GM18870 (cell line): ENCODE data around the gene ARID5A.

Experiments
- ATAC-seq: cut with Tn5 transposase; IDR thresholded peaks from one replicate; pipeline ENCODE4 v1.9.1; 2021; ENCODE audit warnings: moderate library complexity; ENCODE audit not compliant: unreplicated experiment

ARID5A gene

DNA sequence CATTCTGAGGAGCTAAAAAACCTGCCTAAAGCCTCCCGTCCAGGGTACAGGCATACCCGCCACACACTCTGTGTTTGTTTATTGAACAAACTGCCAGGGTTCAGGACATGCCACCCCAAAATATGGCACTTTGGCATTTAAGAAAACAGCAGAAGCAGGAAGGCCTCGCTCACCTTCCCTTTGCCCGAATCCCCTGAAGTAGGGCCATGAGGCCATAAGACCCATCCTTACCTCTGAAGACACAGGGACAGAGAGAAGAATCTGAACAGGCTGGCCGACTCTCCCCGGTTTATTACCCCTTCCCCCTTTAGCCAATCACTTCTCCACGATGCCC is 29.7 kb upstream of the ARID5A start:
- ATAC-seq: no peak

DNA sequence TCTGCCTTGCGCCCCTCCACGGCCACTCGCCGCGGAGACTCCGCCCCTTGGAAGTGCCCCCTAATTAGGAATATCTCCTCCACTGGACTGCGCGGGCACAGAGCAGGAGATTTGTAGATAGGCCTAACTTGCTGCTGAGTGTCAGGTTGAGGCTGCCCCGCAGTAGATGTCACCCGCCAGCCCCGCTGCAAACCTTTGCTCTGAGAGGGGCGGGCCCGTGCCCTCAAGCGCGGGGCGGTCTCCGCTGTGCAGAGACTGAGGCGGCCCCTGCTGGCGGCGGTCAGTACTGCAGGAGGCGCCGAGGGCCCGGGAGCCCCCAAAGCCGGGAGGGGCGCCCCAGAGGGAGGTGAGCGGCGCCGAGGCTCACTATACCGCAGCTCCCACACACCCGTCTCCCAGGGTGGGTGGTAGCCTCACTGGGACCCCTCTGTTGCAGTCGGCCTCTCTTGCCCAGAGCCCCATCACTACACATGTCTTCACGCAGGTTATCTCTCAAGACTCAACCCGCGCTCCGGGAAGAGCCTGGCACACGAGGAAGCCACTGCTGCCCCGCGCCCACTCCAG is 28.5 kb upstream of the ARID5A start:
- ATAC-seq: no peak

- no peak for ATAC-seq
These were observed 27.9 kb upstream of the ARID5A start for GRCh38 chr2:96508521-96509113.

- no peak for ATAC-seq
These were observed 27.3 kb upstream of the ARID5A start for GRCh38 chr2:96509114-96509846.

DNA sequence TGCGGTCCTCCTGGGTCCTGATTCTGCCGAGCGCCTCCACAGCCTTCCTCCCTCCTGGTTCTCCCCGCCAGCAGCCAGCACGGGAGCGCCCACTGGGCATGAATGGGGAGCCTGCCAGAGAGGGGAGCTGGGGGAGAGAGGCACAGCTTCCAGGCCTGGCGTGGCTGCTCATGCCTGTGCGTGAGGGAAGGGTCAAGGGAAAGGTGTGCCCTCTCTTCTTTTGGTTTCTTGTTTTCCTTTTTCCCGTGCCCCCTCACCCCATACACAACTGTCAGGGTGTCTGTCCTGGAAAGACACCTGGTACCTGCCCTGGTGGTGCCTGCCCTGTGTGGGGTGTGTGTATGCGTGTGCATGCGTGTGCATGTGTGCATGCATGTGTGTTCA is 26.7 kb upstream of the ARID5A start:
- ATAC-seq: no peak

- ATAC-seq: no peak
These were observed 25.5 kb upstream of the ARID5A start for GRCh38 chr2:96510931-96511595.

- ATAC-seq: no peak
These were observed 24.7 kb upstream of the ARID5A start for GRCh38 chr2:96511851-96512250.

DNA sequence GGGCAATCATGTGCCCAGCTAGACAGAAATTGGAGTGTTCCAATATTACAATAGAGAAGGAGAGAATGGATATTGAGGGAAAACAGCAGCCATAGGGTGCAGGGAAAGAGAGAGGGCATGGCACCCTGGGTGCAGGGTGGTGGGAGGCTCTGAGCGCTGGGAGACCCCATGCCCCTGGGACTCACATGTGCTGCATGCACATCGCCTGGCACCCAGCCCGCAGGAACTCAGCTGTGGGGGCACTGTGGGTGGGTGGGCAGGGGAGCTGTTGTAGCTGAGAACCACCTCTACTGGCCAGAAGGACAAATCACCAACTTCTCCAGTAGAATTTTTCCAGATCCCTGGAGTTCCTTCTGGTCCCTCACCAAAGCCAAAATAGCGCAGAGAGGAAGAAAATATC is 24.2 kb upstream of the ARID5A start:
- no peak for ATAC-seq

GRCh38 chr2:96514521-96514920 is 22.0 kb upstream of the ARID5A start:
- ATAC-seq: no peak

GRCh38 chr2:96517079-96517478 is 19.5 kb upstream of the ARID5A start:
- ATAC-seq: no peak

- ATAC-seq: no peak
These were observed 16.3 kb upstream of the ARID5A start for GRCh38 chr2:96520231-96520630.

DNA sequence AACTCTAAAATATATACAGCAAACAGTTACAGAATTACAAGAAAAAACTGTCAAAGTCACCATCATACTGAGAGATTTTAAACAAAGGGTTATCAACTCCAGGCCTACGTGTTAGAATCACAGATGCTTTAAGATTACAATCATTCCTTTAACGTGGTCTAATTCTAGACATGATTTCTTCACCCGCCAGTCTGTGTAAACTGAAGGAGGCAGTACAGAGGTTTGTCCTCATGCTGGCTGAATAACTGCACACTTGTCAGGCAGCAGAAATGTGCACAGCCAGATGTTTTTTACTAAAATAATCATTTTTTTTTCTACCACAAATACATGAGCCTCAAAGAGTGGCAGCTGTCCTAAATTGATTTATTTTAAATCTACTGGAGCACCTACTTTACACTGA is 15.9 kb upstream of the ARID5A start:
- ATAC-seq: no peak

GRCh38 chr2:96521219-96521618 is 15.3 kb upstream of the ARID5A start:
- no peak for ATAC-seq

DNA sequence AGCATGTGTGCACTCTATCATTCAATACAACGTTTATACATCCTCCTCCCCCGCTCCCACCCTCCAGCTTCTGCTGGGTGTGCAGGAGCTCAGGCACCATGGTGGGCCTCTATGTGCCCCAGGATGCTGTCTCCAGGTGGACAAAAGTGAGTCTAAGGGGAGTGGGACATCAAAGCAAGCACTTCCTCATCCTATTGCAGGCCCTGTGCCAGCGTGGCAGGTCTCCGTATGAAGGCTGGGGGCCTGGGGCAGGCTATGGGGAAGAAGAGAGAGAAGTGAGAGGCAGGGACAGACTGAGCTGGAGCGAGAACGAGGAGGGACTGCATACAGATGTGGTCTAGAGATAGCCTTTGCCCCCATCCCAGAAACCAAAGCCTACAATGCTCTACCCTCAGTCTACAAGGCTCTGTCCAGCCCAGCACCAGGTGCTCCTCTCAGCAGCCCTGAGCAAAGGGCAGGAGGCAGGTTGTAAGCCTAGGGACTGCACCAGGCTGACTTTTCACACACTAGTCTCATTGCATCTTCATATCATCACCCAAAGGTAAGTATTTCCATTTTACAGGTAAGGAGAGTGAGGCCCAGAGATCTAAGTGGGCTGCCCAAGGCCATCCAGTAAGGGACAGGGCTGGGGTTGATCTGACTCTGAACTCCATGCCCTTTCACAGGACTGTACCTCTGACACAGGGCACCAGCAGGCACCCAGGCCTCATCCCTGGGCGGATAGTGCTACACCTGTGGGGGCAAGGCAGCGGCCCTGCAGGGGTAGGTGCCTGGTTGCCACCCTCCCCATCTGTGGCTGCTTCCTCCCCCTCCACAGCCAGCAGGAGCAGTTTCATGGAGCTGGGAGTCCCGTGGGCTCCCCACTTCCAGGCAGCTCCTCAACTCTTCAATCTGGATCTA is 14.0 kb upstream of the ARID5A start:
- ATAC-seq: no peak

DNA sequence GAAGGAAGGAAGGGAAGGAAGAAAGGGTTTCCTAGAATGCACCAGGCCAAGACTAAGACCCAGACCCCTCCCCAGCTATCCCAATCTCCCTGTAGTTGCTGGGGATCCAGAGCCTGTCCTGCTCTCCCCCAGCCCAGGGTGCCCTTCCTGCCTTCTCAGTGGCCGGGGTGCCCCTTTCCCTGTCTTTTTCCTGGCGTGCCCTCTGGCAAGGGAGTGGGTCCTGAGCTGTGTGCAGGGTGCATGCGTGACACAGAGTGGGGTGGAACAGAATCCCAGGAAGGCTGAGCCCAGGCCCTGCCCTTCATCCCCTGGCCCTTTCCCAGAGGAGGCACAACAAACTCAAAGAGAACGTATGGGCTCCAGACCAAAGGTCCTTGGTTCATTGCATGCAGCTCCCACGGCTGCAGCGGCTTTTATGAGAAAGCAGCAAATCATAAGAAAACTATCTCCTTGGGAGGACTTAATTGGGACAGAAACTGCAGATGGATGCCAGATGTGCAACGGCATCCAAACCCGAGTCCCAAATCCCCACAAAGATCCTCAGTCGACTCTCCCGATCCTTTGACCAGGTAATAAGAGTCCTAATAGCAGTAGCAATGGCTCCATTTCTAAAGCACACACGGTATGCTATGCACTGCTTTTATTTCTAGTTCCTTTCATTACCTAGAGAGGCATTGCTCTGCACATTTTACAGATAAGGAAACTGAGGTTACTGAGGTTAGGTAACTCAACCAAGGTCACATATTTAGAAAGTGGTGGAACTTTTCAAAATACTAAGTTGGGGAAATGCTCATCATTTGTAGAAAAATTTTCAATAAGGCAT is 12.7 kb upstream of the ARID5A start:
- no peak for ATAC-seq

- ATAC-seq: no peak
These were observed 11.9 kb upstream of the ARID5A start for GRCh38 chr2:96524482-96525210.

GRCh38 chr2:96525211-96525507 is 11.4 kb upstream of the ARID5A start:
- no peak for ATAC-seq

DNA sequence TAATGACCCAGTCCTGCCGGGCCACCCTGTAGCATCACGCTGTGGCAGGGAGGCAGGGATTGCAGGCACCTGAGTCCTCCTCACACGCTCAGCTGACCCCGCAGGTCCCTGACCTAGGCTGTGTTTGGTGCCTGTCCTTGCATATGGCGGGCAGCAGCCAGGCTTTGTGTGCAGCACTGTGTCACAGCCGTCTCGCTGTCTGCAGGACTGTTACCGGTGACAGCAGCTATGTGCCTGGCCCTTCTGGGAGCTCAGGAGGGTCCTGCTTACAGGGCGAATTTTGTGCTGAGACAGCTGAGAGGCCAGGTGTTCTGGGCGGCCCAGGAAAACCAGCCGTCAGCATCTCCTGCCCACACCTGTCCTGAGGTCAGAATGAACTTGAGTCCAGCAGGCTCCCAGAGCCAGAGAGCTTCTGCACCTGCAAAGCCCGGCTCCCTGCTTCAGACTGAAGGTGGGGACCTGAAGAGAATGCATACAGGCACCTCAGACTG is 10.4 kb upstream of the ARID5A start:
- no peak for ATAC-seq

- ATAC-seq: no peak
These were observed 9.8 kb upstream of the ARID5A start for GRCh38 chr2:96526615-96527285.
